Activated CD8-positive, alpha-beta memory T cell treated with anti-CD3 and anti-CD28 coated beads, Interleukin-2, amount 50 U/mL, for 4 hours (primary cell): ENCODE measurements around the gene NR0B2.

Experiments used
- DNase-seq: peaks from one replicate; pipeline ENCODE4 v3.0.0-alpha.2; 2020

Gene NR0B2

GRCh38 chr1:26932531-26932930, 18.8 kb upstream of the NR0B2 start:
- DNase-seq = no peak

GRCh38 chr1:26923711-26924110, 9.9 kb upstream of the NR0B2 start:
- no peak for DNase-seq

GRCh38 chr1:26922901-26923300, 9.1 kb upstream of the NR0B2 start:
- no peak for DNase-seq

- DNase-seq = no peak
Observed at GRCh38 chr1:26922431-26922729, 8.6 kb upstream of the NR0B2 start.

- DNase-seq = peak; percentile 93
Observed at GRCh38 chr1:26921540-26922430, 8.0 kb upstream of the NR0B2 start, which contains the start of gene NUDC. Gene NUDC, plus strand, starts transcription at chr1:26921743. Its CDS starts 106 bp downstream, at chr1:26921849.

GRCh38 chr1:26921126-26921539, 7.4 kb upstream of the NR0B2 start:
- DNase-seq = no peak

GRCh38 chr1:26915204-26915842, 1.5 kb upstream of the NR0B2 start:
- no peak for DNase-seq

- DNase-seq = no peak
Observed at GRCh38 chr1:26913389-26913753, 404 bp downstream of the NR0B2 start.

- no peak for DNase-seq
Observed at GRCh38 chr1:26912147-26912490, 1.7 kb downstream of the NR0B2 start.

- no peak for DNase-seq
Observed at GRCh38 chr1:26911399-26912146, 2.2 kb downstream of the NR0B2 start.

- DNase-seq = no peak
Observed at GRCh38 chr1:26910343-26911160, 3.2 kb downstream of the NR0B2 start.

GRCh38 chr1:26909951-26910342, 3.8 kb downstream of the NR0B2 start:
- no peak for DNase-seq

GRCh38 chr1:26907071-26907917, 6.5 kb downstream of the NR0B2 start:
- DNase-seq = no peak

GRCh38 chr1:26900815-26901511, 12.8 kb downstream of the NR0B2 start:
- no peak for DNase-seq

- DNase-seq = peak; percentile 87
Observed at GRCh38 chr1:26900001-26900814, 13.6 kb downstream of the NR0B2 start, which contains the start of gene GPATCH3. Gene GPATCH3, minus strand, starts transcription at chr1:26900467. Its CDS starts 25 bp downstream, at chr1:26900442.

- DNase-seq = no peak
Observed at GRCh38 chr1:26897351-26897750, 16.4 kb downstream of the NR0B2 start.

GRCh38 chr1:26894263-26894662, 19.5 kb downstream of the NR0B2 start:
- no peak for DNase-seq

- DNase-seq = no peak
Observed at GRCh38 chr1:26890467-26890796, 23.3 kb downstream of the NR0B2 start.

- peak; percentile 75 for DNase-seq
Observed at GRCh38 chr1:26889551-26890466, 24.0 kb downstream of the NR0B2 start, which contains the start of gene GPN2. Gene GPN2, minus strand, starts transcription at chr1:26890283. Its CDS starts 187 bp downstream, at chr1:26890096.
